T47D (cell line): ENCODE results near the gene NPL.

Source experiments
- DNase-seq, 2 experiments: peaks; one replicate each; pipeline versions ENCODE4 v3.0.0 to v3.0.0-alpha.2; 2011 to 2012; ENCODE audit warnings: low read depth in 1 of 2, low spot score in 1 of 2
- JUND ChIP-seq: IDR thresholded peaks from 2 replicates; pipeline ENCODE4 v1.6.1; 2012; ENCODE audit warnings: low read depth
- in situ Hi-C: cut with HindIII; loops from 2 replicates; pipeline ENCODE4 v1.10.0; 2016; ENCODE audit warnings: low sequenced_read_pairs, low pct_unique_long_range_greater_than_20kb

The NPL gene

GRCh38 chr1:182764029-182764727 is 25.4 kb upstream of the NPL start:
- DNase-seq = no peak
- in situ Hi-C loops = no loop called here
- no peak for TF ChIP-seq JUND

- no peak for TF ChIP-seq JUND
- no peak for DNase-seq
- in situ Hi-C loops = no loop called here
Observed at GRCh38 chr1:182765391-182765790, 24.2 kb upstream of the NPL start.

- TF ChIP-seq JUND = no peak
- DNase-seq = no peak
- in situ Hi-C loops = no loop called here
Observed at GRCh38 chr1:182766050-182766449, 23.5 kb upstream of the NPL start.

- TF ChIP-seq JUND = no peak
- in situ Hi-C loops = no loop called here
- DNase-seq = no peak
Observed at GRCh38 chr1:182766881-182767645, 22.5 kb upstream of the NPL start.

GRCh38 chr1:182768963-182769362 is 20.6 kb upstream of the NPL start:
- DNase-seq = no peak
- no peak for TF ChIP-seq JUND
- in situ Hi-C loops = no loop called here

- in situ Hi-C loops = no loop called here
- no peak for DNase-seq
- no peak for TF ChIP-seq JUND
Observed at GRCh38 chr1:182770232-182770631, 19.3 kb upstream of the NPL start.

- no peak for DNase-seq
- TF ChIP-seq JUND = no peak
- in situ Hi-C loops = no loop called here
Observed at GRCh38 chr1:182771187-182771984, 18.2 kb upstream of the NPL start.

GRCh38 chr1:182777386-182777785 is 12.2 kb upstream of the NPL start:
- TF ChIP-seq JUND = no peak

GRCh38 chr1:182778862-182779261 is 10.7 kb upstream of the NPL start:
- in situ Hi-C loops = no loop called here
- no peak for TF ChIP-seq JUND
- no peak for DNase-seq

More at GRCh38 chr1:182777386-182777785, 12.2 kb upstream of the NPL start:
- in situ Hi-C loops = no loop called here
- DNase-seq = no peak

- in situ Hi-C loops = no loop called here
- no peak for TF ChIP-seq JUND
- DNase-seq = no peak
Observed at GRCh38 chr1:182779530-182779929, 10.0 kb upstream of the NPL start.

GRCh38 chr1:182781841-182782586 is 7.6 kb upstream of the NPL start:
- TF ChIP-seq JUND = no peak
- in situ Hi-C loops = no loop called here
- DNase-seq = peak; percentile 44 to 90

GRCh38 chr1:182782587-182782913 is 7.0 kb upstream of the NPL start:
- in situ Hi-C loops = no loop called here
- no peak for TF ChIP-seq JUND

More at GRCh38 chr1:182782587-182782913, 7.0 kb upstream of the NPL start:
- DNase-seq = no peak
